H9 (cell line): ENCODE results near the gene MGLL. TPM values are rescaled to one million over a fixed set of nuclear protein-coding genes. Genes with fewer than 3 reads are reported as not detected.

Experiments
- DNase-seq: peaks from one replicate; pipeline ENCODE4 v3.0.0-alpha.2; 2017
- H2AFZ ChIP-seq: one replicate; pipeline ENCODE4 v1.6.1; 2013; ENCODE audit warnings: mild to moderate bottlenecking, low read length, control low read depth, moderate library complexity
- H2AK5ac ChIP-seq: 2 replicates; pipeline ENCODE4 v1.6.1; 2013; ENCODE audit warnings: low read length, control low read depth, mixed read lengths; ENCODE audit not compliant: insufficient read length
- H2BK120ac ChIP-seq: one replicate; pipeline ENCODE4 v1.6.1; 2013; ENCODE audit warnings: low read depth, mild to moderate bottlenecking, low read length, control low read depth, inconsistent platforms; ENCODE audit not compliant: poor library complexity, severe bottlenecking
- H2BK12ac ChIP-seq: 2 replicates; pipeline ENCODE4 v1.6.1; 2013; ENCODE audit warnings: low read length, control low read depth, mixed read lengths, low read depth; ENCODE audit not compliant: insufficient read length
- H2BK15ac ChIP-seq: 2 replicates; pipeline ENCODE4 v1.6.1; 2013; ENCODE audit warnings: low read depth, low read length, control low read depth
- H2BK20ac ChIP-seq: one replicate; pipeline ENCODE4 v1.6.1; 2013; ENCODE audit warnings: low read depth, mild to moderate bottlenecking, low read length, control low read depth, inconsistent platforms; ENCODE audit not compliant: poor library complexity, severe bottlenecking
- H2BK5ac ChIP-seq: 2 replicates; pipeline ENCODE4 v1.6.1; 2013; ENCODE audit warnings: low read length, control low read depth, mixed read lengths; ENCODE audit not compliant: insufficient read length
- H3K14ac ChIP-seq: 2 replicates; pipeline ENCODE4 v1.6.1; 2013; ENCODE audit warnings: low read length, control low read depth; ENCODE audit not compliant: insufficient read depth
- H3K18ac ChIP-seq: 2 replicates; pipeline ENCODE4 v1.6.1; 2013; ENCODE audit warnings: low read depth, mild to moderate bottlenecking, mixed read lengths, low read length, control low read depth; ENCODE audit not compliant: insufficient read length
- H3K23ac ChIP-seq: 2 replicates; pipeline ENCODE4 v1.6.1; 2013; ENCODE audit warnings: low read length, control low read depth, mixed read lengths, low read depth; ENCODE audit not compliant: insufficient read length
- H3K23me2 ChIP-seq: 2 replicates; pipeline ENCODE4 v1.6.1; 2013; ENCODE audit warnings: low read depth, mild to moderate bottlenecking, mixed read lengths, low read length, control low read depth; ENCODE audit not compliant: insufficient read length, poor library complexity, severe bottlenecking
- H3K27ac ChIP-seq: 2 replicates; pipeline ENCODE4 v1.5.1; 2013; ENCODE audit warnings: low read length, control low read depth, mixed read lengths, low read depth; ENCODE audit not compliant: insufficient read length
- H3K27me3 ChIP-seq: 2 replicates; pipeline ENCODE4 v1.6.1; 2013; ENCODE audit warnings: low read length, control low read depth, inconsistent platforms; ENCODE audit not compliant: insufficient read depth
- H3K4ac ChIP-seq: 2 replicates; pipeline ENCODE4 v1.6.1; 2013; ENCODE audit warnings: low read depth, mild to moderate bottlenecking, control low read depth, inconsistent platforms, low read length, moderate library complexity
- H3K4me1 ChIP-seq: 2 replicates; pipeline ENCODE4 v1.6.1; 2013; ENCODE audit warnings: low read length, control low read depth, inconsistent platforms; ENCODE audit not compliant: insufficient read depth
- H3K4me2 ChIP-seq: 2 replicates; pipeline ENCODE4 v1.6.1; 2013; ENCODE audit warnings: low read length, control low read depth, mixed read lengths; ENCODE audit not compliant: insufficient read length, insufficient read depth
- H3K56ac ChIP-seq: 2 replicates; pipeline ENCODE4 v1.6.1; 2013; ENCODE audit warnings: low read depth, mild to moderate bottlenecking, mixed read lengths, low read length, control low read depth; ENCODE audit not compliant: insufficient read length
- H3K79me1 ChIP-seq: 2 replicates; pipeline ENCODE4 v1.6.1; 2013; ENCODE audit warnings: low read depth, mild to moderate bottlenecking, moderate library complexity, low read length, control low read depth, inconsistent platforms; ENCODE audit not compliant: insufficient read depth, poor library complexity, severe bottlenecking
- H3K79me2 ChIP-seq: 2 replicates; pipeline ENCODE4 v1.6.1; 2013; ENCODE audit warnings: low read length, control low read depth, inconsistent platforms; ENCODE audit not compliant: insufficient read depth
- H3K9ac ChIP-seq: 2 replicates; pipeline ENCODE4 v1.6.1; 2013; ENCODE audit warnings: low read length, control low read depth, mixed read lengths; ENCODE audit not compliant: insufficient read length; ENCODE audit errors: extremely low read depth
- H3K9me3 ChIP-seq: one replicate; pipeline ENCODE4 v1.6.1; 2013; ENCODE audit warnings: low read depth, low read length, inconsistent platforms; ENCODE audit not compliant: control insufficient read depth
- H3T11ph ChIP-seq: one replicate; pipeline ENCODE4 v1.6.1; 2013; ENCODE audit warnings: mild to moderate bottlenecking, low read length, control low read depth, inconsistent platforms
- H4K20me1 ChIP-seq: one replicate; pipeline ENCODE4 v1.6.1; 2013; ENCODE audit not compliant: control insufficient read depth, insufficient read length, insufficient read depth
- H4K5ac ChIP-seq: 2 replicates; pipeline ENCODE4 v1.6.1; 2013; ENCODE audit warnings: low read depth, mild to moderate bottlenecking, mixed read lengths, low read length, control low read depth; ENCODE audit not compliant: insufficient read length
- H4K8ac ChIP-seq: replicated peaks from 2 replicates; pipeline ENCODE4 v1.6.1; 2013; ENCODE audit warnings: low read length, control low read depth, mixed read lengths, low read depth; ENCODE audit not compliant: insufficient read length
- H4K91ac ChIP-seq: 2 replicates; pipeline ENCODE4 v1.6.1; 2013; ENCODE audit warnings: low read depth, mild to moderate bottlenecking, moderate library complexity, mixed read lengths, low read length, control low read depth; ENCODE audit not compliant: insufficient read length
- H3K27ac Mint-ChIP-seq, 3 experiments: 2 replicates in 2 of 3; 3 replicates in 1 of 3; pipeline ENCODE4 v1.8.0; 2020 to 2021; ENCODE audit warnings: mixed read lengths in 3 of 3, mild to moderate bottlenecking in 1 of 3, moderate library complexity in 1 of 3
- H3K27me3 Mint-ChIP-seq: 2 replicates; pipeline ENCODE4 v1.8.0; 2021; ENCODE audit warnings: low read depth, mild to moderate bottlenecking, moderate library complexity, mixed read lengths
- H3K36me3 Mint-ChIP-seq, 3 experiments: 2 replicates in 2 of 3; 3 replicates in 1 of 3; pipeline ENCODE4 v1.8.0; 2020 to 2021; ENCODE audit warnings: low read depth in 3 of 3, mixed read lengths in 3 of 3; ENCODE audit not compliant: insufficient read depth in 1 of 3
- H3K4me1 Mint-ChIP-seq, 2 experiments: 2 replicates each; pipeline ENCODE4 v1.8.0; 2020; ENCODE audit warnings: mixed read lengths in 2 of 2
- H3K4me3 Mint-ChIP-seq, 2 experiments: 2 replicates in 1 of 2; 3 replicates in 1 of 2; pipeline ENCODE4 v1.8.0; 2020 to 2021; ENCODE audit warnings: mild to moderate bottlenecking in 2 of 2, mixed read lengths in 2 of 2, moderate library complexity in 1 of 2
- H3K9me3 Mint-ChIP-seq, 2 experiments: 2 replicates in 1 of 2; 3 replicates in 1 of 2; pipeline ENCODE4 v1.8.0; 2020; ENCODE audit warnings: mild to moderate bottlenecking in 2 of 2, mixed read lengths in 2 of 2, moderate library complexity in 1 of 2
- CTCF ChIP-seq: fragments of 200-600 bp; sonication (generic); conservative IDR thresholded peaks from 3 replicates; pipeline ENCODE4 v1.8.0; 2021; ENCODE audit warnings: antibody characterized with exemption, mild to moderate bottlenecking
- WGBS: extraction: QIAGEN DNeasy Blood & Tissue Kit; methylation state at CpG from one replicate; pipeline ENCODE4 v1.1.7; 2013; ENCODE audit warnings: missing lambda C conversion rate, low lambda C conversion rate, mixed read lengths; ENCODE audit not compliant: insufficient read length; ENCODE audit errors: extremely low coverage; 5-methylcytosine and 5-hydroxymethylcytosine counted together
- total RNA-seq: library from RNA; stranded (reverse); gene quantifications from 2 replicates; pipeline ENCODE4 v1.2.1, GENCODE V29; 2021

The MGLL gene
- total RNA-seq, 1 experiment from 2014 or later: 0.11 TPM

GRCh38 chr3:127730171-127730570 lies 92.1 kb downstream of the MGLL start:
- Histone ChIP-seq H3K23ac (no peak overlapping the region), H3K14ac (no peak overlapping the region), H3K27ac (no peak overlapping the region), H4K20me1 (no peaks in the 10 kb centered on the region), H2AK5ac (no peak overlapping the region), H3K23me2 (no peaks in the 10 kb centered on the region), H3K4me2 (no peak overlapping the region), H3K79me2 (no peaks in the 10 kb centered on the region), H4K5ac (no peak overlapping the region), H2BK5ac (no peak overlapping the region), H3K56ac (no peak overlapping the region), H4K8ac (no peak overlapping the region), H3K9ac (no peak overlapping the region), H3K79me1 (no peaks in the 10 kb centered on the region), H4K91ac (no peak overlapping the region), H3K18ac (no peak overlapping the region), H3K9me3 (no peaks in the 10 kb centered on the region), H3K4ac (no peak overlapping the region), H2BK20ac (no peak overlapping the region), H2AFZ (no peak overlapping the region), H2BK12ac (no peak overlapping the region), H3K4me1 (peaks cover 5% of the 10 kb centered on the region; the same call in 1 of the 2 replicates), H2BK120ac (no peak overlapping the region), H3T11ph (no peak overlapping the region), H2BK15ac (no peak overlapping the region), H3K27me3 (no peaks in the 10 kb centered on the region)
- H3K27me3 Mint-ChIP-seq: peaks cover 46% of the 10 kb centered on the region
- no peak for TF ChIP-seq CTCF
- no peak overlapping the region for H3K4me3 Mint-ChIP-seq
- DNase-seq: no peak
- 0 out of 7 replicates have a peak, but pooled peaks cover 0 to 1% (median 0%) of the 10 kb centered on the region in 3 experiments for H3K36me3 Mint-ChIP-seq
- no CpG with 5 or more reads among the region's 8 CpGs for WGBS
- H3K9me3 Mint-ChIP-seq: peaks cover 2 to 8% of the 10 kb centered on the region in 2 experiments; a peak in 3 of 5 replicates
- H3K4me1 Mint-ChIP-seq: peaks cover 35 to 42% of the 10 kb centered on the region in 2 experiments
- H3K27ac Mint-ChIP-seq: no peak overlapping the region
